CD4-positive, alpha-beta memory T cell (primary cell): ENCODE measurements around the gene SLC7A5. TPM values are rescaled to one million over a fixed set of nuclear protein-coding genes. Genes with fewer than 3 reads are reported as not detected.
"Not testable (repeated sequence)": the region's sequence is repeated elsewhere in the genome, so short reads cannot be mapped to it uniquely, and the experiment has no call there.

ENCODE experiments used
- CTCF ChIA-PET: fragments of 350-600 bp; sonication (Branson Sonifier 250); formaldehyde crosslinking; loops from one replicate; lab custom pipeline; 2021; ENCODE audit warnings: inconsistent platforms; ENCODE audit not compliant: partially characterized antibody; lab: Charles Lee
- POLR2A ChIA-PET: fragments of 350-600 bp; sonication (Branson Sonifier 250); formaldehyde crosslinking; loops from one replicate; lab custom pipeline; 2021; ENCODE audit not compliant: partially characterized antibody; lab: Charles Lee
- DNase-seq, 5 donors: peaks; one replicate each; pipeline versions ENCODE4 v3.0.0 to v3.0.0-alpha.2; 2020 to 2022; ENCODE audit warnings: mixed read lengths in 1 of 5
- H3K27ac ChIP-seq: one replicate; pipeline ENCODE4 v1.7.0; 2013; ENCODE audit warnings: low read depth, low read length
- H3K27me3 ChIP-seq: 2 replicates; pipeline ENCODE4 v1.7.0; 2013; ENCODE audit warnings: mild to moderate bottlenecking, low read length, moderate library complexity; ENCODE audit not compliant: insufficient read depth
- H3K36me3 ChIP-seq: 2 replicates; pipeline ENCODE4 v1.7.0; 2013; ENCODE audit warnings: mild to moderate bottlenecking, low read length, moderate library complexity; ENCODE audit not compliant: insufficient read depth
- H3K4me1 ChIP-seq: 2 replicates; pipeline ENCODE4 v1.7.0; 2013; ENCODE audit warnings: mild to moderate bottlenecking, low read length, moderate library complexity; ENCODE audit not compliant: insufficient read depth
- H3K4me3 ChIP-seq, 2 donors: one replicate each; pipeline ENCODE4 v1.7.0; 2013; ENCODE audit warnings: low read length in 2 of 2, mild to moderate bottlenecking in 1 of 2
- H3K9me3 ChIP-seq, 2 donors: one replicate each; pipeline ENCODE4 v1.7.0; 2013; ENCODE audit warnings: low read length in 2 of 2, control low read depth in 1 of 2; ENCODE audit not compliant: control insufficient read depth in 1 of 2
- H3K27ac Mint-ChIP-seq, 7 donors: one replicate each; pipeline ENCODE4 v1.8.0; 2020 to 2021; ENCODE audit warnings: mixed read lengths in 7 of 7, mild to moderate bottlenecking in 6 of 7, inconsistent platforms in 3 of 7, moderate library complexity in 3 of 7
- H3K27me3 Mint-ChIP-seq, 2 donors: one replicate each; pipeline ENCODE4 v1.8.0; 2020 to 2021; ENCODE audit warnings: mixed read lengths in 2 of 2
- H3K36me3 Mint-ChIP-seq, 2 donors: one replicate each; pipeline ENCODE4 v1.8.0; 2020 to 2021; ENCODE audit warnings: mixed read lengths in 2 of 2, inconsistent platforms in 1 of 2, mild to moderate bottlenecking in 1 of 2
- H3K4me1 Mint-ChIP-seq, 4 donors: one replicate each; pipeline ENCODE4 v1.8.0; 2020 to 2021; ENCODE audit warnings: mixed read lengths in 4 of 4, mild to moderate bottlenecking in 1 of 4
- H3K4me3 Mint-ChIP-seq, 8 donors: one replicate each; pipeline ENCODE4 v1.8.0; 2020 to 2021; ENCODE audit warnings: mixed read lengths in 8 of 8, mild to moderate bottlenecking in 7 of 8, moderate library complexity in 6 of 8, inconsistent platforms in 3 of 8
- H3K9me3 Mint-ChIP-seq, 8 donors: one replicate each; pipeline ENCODE4 v1.8.0; 2020 to 2021; ENCODE audit warnings: mixed read lengths in 8 of 8, mild to moderate bottlenecking in 5 of 8, inconsistent platforms in 3 of 8, moderate library complexity in 1 of 8
- intact Hi-C: fragments of 100-400 bp; cut with micrococcal nuclease; formaldehyde crosslinking; loops from one replicate; pipeline ENCODE4 v1.15.1; 2023
- polyA plus RNA-seq, 2 donors: library from polyadenylated mRNA; unstranded; fragments of 300-500 nt; fragmentation: Illumina TruSeq; gene quantifications; one replicate each; pipeline ENCODE4 v1.2.3, GENCODE V29; 2021
- total RNA-seq, 2 experiments: library from RNA; stranded (reverse); gene quantifications; one replicate each; pipeline ENCODE4 v1.2.3, GENCODE V29; 2021

SLC7A5 gene
- total and polyA plus RNA-seq, 4 experiments from 2014 or later, result 3.5 to 13.5 (median 9.2) TPM

DNA sequence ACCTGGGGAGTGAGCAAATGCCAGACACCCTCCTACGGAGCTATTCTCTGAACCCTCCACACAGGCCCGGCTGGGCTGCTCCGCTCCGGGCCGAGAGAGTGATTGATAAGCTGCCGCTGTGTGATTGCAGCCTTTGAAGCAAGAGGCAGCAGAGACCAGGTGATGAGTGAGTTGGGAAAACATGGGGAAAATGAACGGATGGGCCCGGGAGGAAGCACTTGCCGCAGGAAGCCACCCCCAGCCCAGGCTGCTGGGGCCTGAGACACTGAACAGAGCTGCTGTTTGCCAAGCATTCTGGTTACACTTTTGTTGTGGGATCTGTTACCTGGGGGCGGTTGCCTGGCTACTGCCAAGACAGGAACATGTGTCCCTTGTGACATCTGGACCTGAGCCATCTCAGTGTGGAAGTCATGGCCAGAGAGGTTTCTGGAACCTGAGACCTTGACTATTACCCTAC lies 57.1 kb downstream of the SLC7A5 start:
- CTCF ChIA-PET, result interaction anchor here (1.0 kb wide), 1 partner anchor 38 kb away, joined by 5 read pairs; no protein-coding TSS in a partner anchor
- H3K4me1 ChIP-seq, result peaks cover 2% of the 10 kb centered on the region
- H3K9me3 ChIP-seq, result peaks cover 0 to 6% of the 10 kb centered on the region in 2 donors
- POLR2A ChIA-PET, result no interaction called here
- Mint-ChIP-seq H3K4me3 (no peak overlapping the region), H3K27me3 (no peaks in the 10 kb centered on the region), H3K36me3 (no peaks in the 10 kb centered on the region), H3K27ac (no peak overlapping the region), H3K9me3 (peaks cover 0 to 8% (median 4%) of the 10 kb centered on the region in 8 donors), H3K4me1 (peaks cover 0 to 4% (median under 1%) of the 10 kb centered on the region in 4 donors)
- DNase-seq, result no peak
- intact Hi-C loops, result no loop called here
- H3K4me3 ChIP-seq, result no peak overlapping the region
- H3K27ac ChIP-seq, result no peak overlapping the region
- no peaks in the 10 kb centered on the region for H3K27me3 ChIP-seq
- H3K36me3 ChIP-seq, result no peaks in the 10 kb centered on the region

DNA sequence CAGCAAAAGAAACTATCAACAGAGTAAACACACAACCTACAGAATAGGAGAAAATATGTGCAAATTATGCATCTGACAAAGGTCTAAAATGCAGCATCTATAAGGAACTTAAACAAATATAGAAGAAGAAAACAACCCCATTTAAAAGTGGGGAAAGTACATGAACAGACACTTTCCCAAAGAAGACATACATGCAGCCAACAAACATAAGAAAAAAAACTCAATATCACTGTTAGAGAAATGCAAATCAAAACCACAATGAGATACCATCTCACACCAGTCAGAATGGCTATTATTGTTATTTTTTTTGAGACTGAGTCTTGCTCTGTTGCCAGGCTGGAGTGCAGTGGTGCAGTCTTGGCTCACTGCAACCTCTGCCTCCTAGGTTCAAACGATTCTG lies 57.9 kb downstream of the SLC7A5 start:
- DNase-seq, intact Hi-C loops, H3K36me3 ChIP-seq, H3K4me1 ChIP-seq, H3K27me3 ChIP-seq, H3K9me3 Mint-ChIP-seq, H3K27ac Mint-ChIP-seq, H3K27ac ChIP-seq, H3K36me3 Mint-ChIP-seq, POLR2A ChIA-PET, H3K27me3 Mint-ChIP-seq, H3K4me3 ChIP-seq, H3K4me1 Mint-ChIP-seq, H3K9me3 ChIP-seq, H3K4me3 Mint-ChIP-seq: not testable (repeated sequence)
- CTCF ChIA-PET, result interaction anchor here (1.0 kb wide), 1 partner anchor 39 kb away, joined by 5 read pairs; no protein-coding TSS in a partner anchor

DNA sequence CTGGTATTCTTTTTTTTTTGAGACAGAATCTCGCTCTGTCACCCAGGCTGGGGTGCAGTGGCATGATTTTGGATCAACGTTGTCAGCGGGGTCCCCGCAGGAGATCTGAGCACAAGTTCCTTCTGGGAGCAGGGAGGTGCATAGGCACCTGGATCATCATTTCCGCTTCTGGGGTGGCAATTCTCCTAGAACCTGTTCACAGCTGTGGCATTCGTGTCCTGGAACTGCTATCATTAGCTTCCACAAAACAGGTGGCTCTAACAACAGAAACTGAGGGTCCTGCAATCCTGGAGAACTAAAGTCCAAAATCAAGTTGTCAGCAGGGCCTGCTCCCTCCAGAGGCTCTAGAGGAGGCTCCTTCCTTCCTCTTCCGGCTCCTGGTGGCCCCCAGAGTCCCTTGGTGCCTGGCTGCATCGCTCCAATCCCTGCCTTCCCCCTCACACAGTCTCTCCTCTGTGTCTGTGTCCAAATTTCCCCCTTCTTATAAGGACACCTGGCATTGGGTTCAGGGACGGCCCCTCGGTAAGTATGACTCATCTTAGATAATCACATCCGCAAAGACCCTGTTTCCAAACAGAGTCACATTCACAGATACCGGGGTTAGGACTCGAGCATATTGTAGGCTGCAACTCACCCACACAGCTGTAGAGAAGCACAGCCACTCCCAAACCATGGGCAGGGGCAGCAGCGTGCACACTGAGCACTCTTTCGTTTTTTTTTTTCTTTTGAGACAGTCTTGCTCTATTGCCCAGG lies 60.0 kb downstream of the SLC7A5 start:
- Mint-ChIP-seq H3K4me3 (no peak overlapping the region), H3K36me3 (peaks cover 0 to 2% of the 10 kb centered on the region in 2 donors), H3K27me3 (no peaks in the 10 kb centered on the region), H3K9me3 (no peaks in the 10 kb centered on the region), H3K27ac (no peak overlapping the region), H3K4me1 (peaks cover 4 to 13% (median 9%) of the 10 kb centered on the region in 4 donors)
- DNase-seq, result no peak
- Histone ChIP-seq H3K4me3 (no peak overlapping the region), H3K9me3 (no peaks in the 10 kb centered on the region), H3K27ac (no peak overlapping the region), H3K36me3 (no peaks in the 10 kb centered on the region), H3K27me3 (no peaks in the 10 kb centered on the region), H3K4me1 (peaks cover 17% of the 10 kb centered on the region)
- POLR2A ChIA-PET, result no interaction called here
- intact Hi-C loops, result no loop called here
- CTCF ChIA-PET, result no interaction called here

DNA sequence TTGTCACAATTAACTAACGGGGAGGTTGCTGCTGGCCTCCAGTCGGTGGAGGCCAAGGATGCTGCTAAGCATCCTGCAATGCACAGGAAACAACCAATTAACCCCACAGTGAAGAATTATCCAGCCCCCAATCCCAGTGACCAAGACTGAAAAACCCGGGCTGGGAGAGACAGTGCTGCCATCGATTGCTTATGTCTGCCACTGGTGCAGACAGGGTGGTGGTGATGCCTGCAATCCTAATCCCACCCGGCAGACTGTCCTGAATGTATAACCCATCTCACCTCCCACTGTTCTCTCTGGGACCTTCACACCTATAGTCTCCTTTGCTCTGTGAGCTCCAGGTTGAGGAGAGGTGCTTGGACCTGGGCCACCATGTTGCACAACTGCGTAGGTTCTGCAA lies 61.2 kb downstream of the SLC7A5 start:
- Histone ChIP-seq H3K27me3 (no peaks in the 10 kb centered on the region), H3K27ac (no peak overlapping the region), H3K9me3 (no peaks in the 10 kb centered on the region), H3K4me3 (no peak overlapping the region), H3K4me1 (peaks cover 17% of the 10 kb centered on the region), H3K36me3 (no peaks in the 10 kb centered on the region)
- no peak overlapping the region for H3K4me3 Mint-ChIP-seq
- ChIA-PET POLR2A (no interaction called here), CTCF (no interaction called here)
- no peak overlapping the region for H3K27ac Mint-ChIP-seq
- H3K36me3 Mint-ChIP-seq, result peaks cover 0 to 2% of the 10 kb centered on the region in 2 donors
- no peaks in the 10 kb centered on the region for H3K27me3 Mint-ChIP-seq
- no peaks in the 10 kb centered on the region for H3K9me3 Mint-ChIP-seq
- no peak for DNase-seq
- peaks cover 4 to 13% (median 9%) of the 10 kb centered on the region in 4 donors for H3K4me1 Mint-ChIP-seq
- intact Hi-C loops, result no loop called here

DNA sequence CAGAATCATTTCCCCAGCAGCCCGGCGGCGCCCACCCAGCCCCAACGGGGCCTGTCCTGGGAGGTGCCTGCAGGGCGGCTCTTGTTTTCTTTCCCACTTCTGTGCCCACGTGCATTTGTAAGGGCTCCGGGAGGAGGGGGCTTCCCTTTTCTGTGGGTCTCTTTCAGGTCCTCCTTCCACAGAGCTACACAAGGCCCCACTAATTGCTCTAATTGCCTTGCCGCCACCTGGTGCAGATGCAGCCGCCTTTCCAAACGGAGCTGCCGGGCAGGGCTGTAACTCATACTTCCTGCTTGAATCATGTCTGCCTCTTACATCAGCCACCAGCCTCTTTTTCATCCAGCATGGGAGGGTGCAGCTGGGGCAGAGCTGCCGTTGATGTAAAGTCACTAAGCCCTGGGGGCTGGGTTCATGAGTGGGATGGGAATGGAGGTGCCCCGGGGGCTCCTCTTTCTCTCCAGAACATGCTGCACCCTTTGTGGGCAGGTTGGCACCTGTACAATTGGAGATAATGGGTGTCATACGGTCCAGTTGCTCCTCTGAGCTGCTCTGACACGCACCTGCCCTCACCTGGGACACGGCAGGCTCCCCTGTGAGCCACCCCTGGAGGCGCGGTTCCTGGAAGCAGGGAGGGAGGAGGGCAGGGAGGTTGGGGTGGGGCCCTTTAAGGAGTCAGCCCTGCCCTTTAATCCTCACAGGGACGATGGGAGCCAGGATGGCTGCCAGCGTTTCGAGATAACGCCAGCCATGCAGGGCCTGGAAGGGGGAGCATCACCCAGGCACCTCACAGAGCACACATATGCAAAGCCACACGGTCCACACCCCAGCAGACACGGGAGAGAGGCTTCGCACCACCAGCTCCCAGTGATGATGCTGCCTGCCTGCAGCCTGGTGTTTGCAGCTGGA lies 62.4 kb downstream of the SLC7A5 start:
- Mint-ChIP-seq H3K27me3 (no peaks in the 10 kb centered on the region), H3K4me3 (peak overlapping the region; percentile 77 to 96 (median 86))
- CTCF ChIA-PET, result interaction anchor here (1.4 to 2.5 kb wide), 3 partner anchors 27 to 65 kb away, joined by 4 to 25 read pairs (median 8); no protein-coding TSS in a partner anchor

GRCh38 chr16:87806261-87806640 lies 63.1 kb downstream of the SLC7A5 start:
- Histone ChIP-seq H3K27ac (no peak overlapping the region), H3K36me3 (no peaks in the 10 kb centered on the region), H3K9me3 (no peaks in the 10 kb centered on the region), H3K27me3 (no peaks in the 10 kb centered on the region), H3K4me3 (peak overlapping the region in 1 of 2 donors; percentile 34), H3K4me1 (peaks cover 17% of the 10 kb centered on the region)
- H3K4me3 Mint-ChIP-seq, result peak overlapping the region; percentile 77 to 96 (median 86)
- H3K27me3 Mint-ChIP-seq, result no peaks in the 10 kb centered on the region
- intact Hi-C loops, result loop anchor here (2.0 kb wide), 1 partner anchor 27 kb away; no protein-coding TSS in a partner anchor
- H3K36me3 Mint-ChIP-seq, result peaks cover 0 to 2% of the 10 kb centered on the region in 2 donors
- no peaks in the 10 kb centered on the region for H3K9me3 Mint-ChIP-seq
- peaks cover 4 to 13% (median 8%) of the 10 kb centered on the region in 4 donors for H3K4me1 Mint-ChIP-seq
- ChIA-PET POLR2A (interaction anchor here (1.1 to 1.7 kb wide), 3 partner anchors 9 to 50 kb away, joined by 3 to 12 read pairs (median 3); no protein-coding TSS in a partner anchor), CTCF (interaction anchor here (1.4 to 2.5 kb wide), 3 partner anchors 27 to 65 kb away, joined by 4 to 25 read pairs (median 8); no protein-coding TSS in a partner anchor)
- peak overlapping the region in 4 of 7 donors; percentile 48 to 81 (median 68) for H3K27ac Mint-ChIP-seq
- DNase-seq, result no peak

More for the DNA sequence above, 62.4 kb downstream of the SLC7A5 start:
- Histone ChIP-seq H3K4me3 (peak overlapping the region in 1 of 2 donors; percentile 34), H3K9me3 (no peaks in the 10 kb centered on the region), H3K27me3 (no peaks in the 10 kb centered on the region), H3K36me3 (no peaks in the 10 kb centered on the region), H3K27ac (no peak overlapping the region), H3K4me1 (peaks cover 17% of the 10 kb centered on the region)
- Mint-ChIP-seq H3K36me3 (peaks cover 0 to 2% of the 10 kb centered on the region in 2 donors), H3K27ac (peak overlapping the region; percentile 48 to 82 (median 72)), H3K4me1 (peaks cover 4 to 13% (median 9%) of the 10 kb centered on the region in 4 donors), H3K9me3 (no peaks in the 10 kb centered on the region)
- DNase-seq, result peak in 4 of 5 donors; percentile 13 to 23 (median 18)
- POLR2A ChIA-PET, result interaction anchor here (0.6 to 1.7 kb wide), 4 partner anchors 9 to 144 kb away, joined by 3 to 12 read pairs (median 3); partner anchors contain the start of gene BANP
- intact Hi-C loops, result loop anchor here (2.0 kb wide), 1 partner anchor 28 kb away; no protein-coding TSS in a partner anchor
